Ishikawa (cell line): ENCODE measurements around the gene PLEKHG4.

Source experiments
- CEBPB ChIP-seq: IDR thresholded peaks from 2 replicates; pipeline ENCODE4 v1.6.1; 2012
- CREB1 ChIP-seq: IDR thresholded peaks from 2 replicates; pipeline ENCODE4 v1.6.1; 2012; ENCODE audit warnings: low read depth
- EGR1 ChIP-seq: IDR thresholded peaks from 2 replicates; pipeline ENCODE4 v1.6.1; 2012
- EP300 ChIP-seq: IDR thresholded peaks from 2 replicates; pipeline ENCODE4 v1.6.1; 2012; ENCODE audit warnings: borderline replicate concordance
- FOXM1 ChIP-seq: IDR thresholded peaks from 2 replicates; pipeline ENCODE4 v1.6.1; 2012; ENCODE audit warnings: low read depth, borderline replicate concordance
- NFIC ChIP-seq: IDR thresholded peaks from 2 replicates; pipeline ENCODE4 v1.6.1; 2012
- RAD21 ChIP-seq: IDR thresholded peaks from 2 replicates; pipeline ENCODE4 v1.6.1; 2012; ENCODE audit warnings: low read depth
- REST ChIP-seq: IDR thresholded peaks from 2 replicates; pipeline ENCODE4 v1.6.1; 2012; ENCODE audit warnings: low read depth, mild to moderate bottlenecking
- TAF1 ChIP-seq: IDR thresholded peaks from 2 replicates; pipeline ENCODE4 v1.6.1; 2012; ENCODE audit warnings: low read depth, mild to moderate bottlenecking
- TCF12 ChIP-seq: IDR thresholded peaks from 2 replicates; pipeline ENCODE4 v1.6.1; 2012; ENCODE audit warnings: low read depth
- TEAD4 ChIP-seq: IDR thresholded peaks from 2 replicates; pipeline ENCODE4 v1.6.1; 2012
- USF1 ChIP-seq: IDR thresholded peaks from 2 replicates; pipeline ENCODE4 v1.6.1; 2012
- YY1 ChIP-seq: IDR thresholded peaks from 2 replicates; pipeline ENCODE4 v1.6.1; 2012; ENCODE audit warnings: low read depth
- ZBTB7A ChIP-seq: IDR thresholded peaks from 2 replicates; pipeline ENCODE4 v1.6.1; 2012; ENCODE audit warnings: low read depth
- TF ChIP-seq, protein P1 (sequence below): IDR thresholded peaks from 2 replicates; pipeline ENCODE4 v1.6.1; 2012

The PLEKHG4 gene

DNA sequence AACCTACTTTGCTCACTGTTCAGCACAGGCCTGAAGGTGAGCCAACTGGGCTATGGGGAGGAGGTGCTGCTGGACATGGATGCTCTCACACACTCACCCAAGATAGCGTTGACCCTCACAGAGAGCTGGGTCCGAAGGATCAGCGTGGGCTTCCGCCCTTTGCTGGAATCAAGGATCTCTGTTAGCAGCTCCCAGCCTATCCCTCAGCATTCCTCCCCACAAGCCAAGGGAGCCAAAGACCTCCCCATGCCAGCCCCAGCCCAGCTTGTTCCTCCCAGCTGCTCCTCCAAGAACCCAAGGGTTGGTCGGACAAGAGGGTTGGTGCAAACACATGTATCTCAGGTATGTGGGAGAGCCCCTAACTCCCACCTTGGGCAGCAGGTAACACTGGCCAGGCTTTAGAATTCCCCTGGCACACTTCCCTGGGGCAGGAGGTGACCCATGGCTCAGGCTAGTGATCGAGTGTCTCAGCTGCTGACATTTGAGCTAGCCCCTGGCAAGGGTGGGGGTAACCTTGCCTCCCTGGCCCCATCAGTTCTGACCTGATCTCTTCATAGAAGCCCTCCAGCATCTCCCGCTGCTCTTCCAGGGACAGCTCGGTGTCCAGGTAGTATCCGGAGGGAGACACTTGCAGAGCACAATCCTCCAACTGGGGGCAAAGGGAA, 40.4 kb upstream of the PLEKHG4 start:
- TF ChIP-seq TEAD4 (no peak), RAD21 (no peak), EP300 (no peak), TAF1 (no peak), CEBPB (no peak), ZBTB7A (no peak), USF1 (no peak), YY1 (no peak), CREB1 (no peak), NFIC (no peak), REST (no peak), TCF12 (no peak)
- TF ChIP-seq, protein P1, sequence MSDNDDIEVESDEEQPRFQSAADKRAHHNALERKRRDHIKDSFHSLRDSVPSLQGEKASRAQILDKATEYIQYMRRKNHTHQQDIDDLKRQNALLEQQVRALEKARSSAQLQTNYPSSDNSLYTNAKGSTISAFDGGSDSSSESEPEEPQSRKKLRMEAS, result no peak

GRCh38 chr16:67240506-67240905, 38.8 kb upstream of the PLEKHG4 start:
- TF ChIP-seq ZBTB7A (no peak), CREB1 (no peak), TEAD4 (no peak), TAF1 (no peak), EGR1 (no peak), YY1 (no peak), TCF12 (no peak), EP300 (no peak), RAD21 (no peak), CEBPB (no peak), FOXM1 (no peak), REST (no peak), USF1 (no peak), NFIC (no peak)
- TF ChIP-seq, protein P1, result no peak

DNA sequence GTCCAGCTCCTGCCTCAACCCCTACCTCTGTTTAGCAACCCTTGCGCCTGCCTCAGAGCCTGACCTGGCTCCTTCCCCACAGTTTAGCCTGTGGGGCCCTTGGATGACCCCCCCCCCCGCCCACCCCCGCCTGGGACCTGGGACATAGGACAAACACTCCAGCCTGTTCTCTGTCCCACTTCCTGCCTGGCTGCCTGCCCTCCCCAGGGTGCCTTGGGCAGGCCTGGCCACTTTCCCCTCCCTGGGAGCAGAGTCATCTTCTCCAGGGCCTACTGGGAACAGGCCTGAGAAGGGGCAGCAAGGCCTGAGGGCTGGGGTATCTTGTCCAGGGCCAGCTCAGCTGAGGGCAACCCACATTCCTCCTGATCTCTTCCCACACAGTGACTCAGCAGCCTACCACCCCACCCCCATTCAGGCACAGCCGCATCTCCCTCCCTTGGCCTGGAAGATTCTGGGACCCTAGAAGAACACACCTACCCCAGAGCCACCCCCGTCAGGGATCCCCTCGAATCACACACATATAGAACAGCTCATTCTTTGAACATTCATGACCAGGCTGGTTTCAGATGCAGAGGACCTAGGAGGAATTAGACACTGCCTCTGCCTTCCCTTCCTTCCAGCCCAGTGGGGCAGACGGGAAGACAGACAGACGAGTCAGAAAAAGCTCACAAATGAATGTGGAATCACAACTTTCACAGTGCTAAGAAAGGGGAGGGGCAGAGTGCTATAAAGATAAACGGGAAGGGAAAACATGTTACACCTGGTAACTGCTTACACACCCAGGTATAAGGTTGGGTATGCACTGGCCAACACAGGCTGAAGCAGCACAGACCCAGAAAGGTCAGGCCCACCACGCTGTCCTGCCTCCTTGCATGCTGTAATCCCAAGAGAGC, 38.1 kb upstream of the PLEKHG4 start:
- TF ChIP-seq TAF1, result no peak
- 0 out of 2 replicates have a peak, but pooled peaks have one; percentile 12 for TF ChIP-seq TEAD4
- peak; percentile 20; the same call in 1 of the 2 replicates for TF ChIP-seq NFIC
- TF ChIP-seq EGR1, result no peak

DNA sequence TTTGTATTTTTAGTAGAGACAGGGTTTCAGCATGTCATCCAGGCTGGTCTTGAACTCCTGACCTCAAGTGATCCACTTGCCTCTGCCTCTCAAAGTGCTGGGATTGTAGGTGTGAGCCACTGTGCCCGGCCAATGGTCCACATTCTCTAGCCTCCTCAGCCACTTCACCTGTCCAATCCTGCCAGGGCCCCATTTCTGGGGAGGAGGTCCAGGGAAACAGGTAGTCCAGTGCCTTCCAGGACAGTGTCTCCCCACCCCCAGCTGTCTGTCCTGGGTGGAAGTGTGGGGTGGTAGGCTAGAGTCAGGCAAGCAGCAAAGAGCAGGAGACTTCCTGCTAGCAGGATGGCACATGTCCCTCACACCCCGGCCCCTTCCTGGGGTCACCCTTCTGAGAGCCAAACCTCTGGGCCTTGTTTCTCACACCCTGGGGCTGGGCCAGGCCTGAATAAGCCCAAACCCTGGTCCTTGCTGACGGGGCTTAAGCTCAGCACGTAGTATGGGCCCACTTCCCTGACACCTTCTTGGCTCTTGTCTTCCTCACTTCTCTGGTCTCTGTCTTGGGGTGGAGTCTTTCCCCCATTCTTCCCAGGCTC, 37.1 kb upstream of the PLEKHG4 start:
- TF ChIP-seq, protein P1, result no peak
- TF ChIP-seq NFIC (no peak), FOXM1 (no peak), TAF1 (no peak), USF1 (no peak), EP300 (no peak), CREB1 (no peak), ZBTB7A (no peak), REST (no peak), RAD21 (no peak), TCF12 (no peak), YY1 (no peak), EGR1 (no peak), CEBPB (no peak), TEAD4 (no peak)
